IMR-90 (cell line): ENCODE results near the gene EEF1G. TPM values are rescaled to one million over a fixed set of nuclear protein-coding genes. Genes with fewer than 3 reads are reported as not detected.

Experiments used
- ATAC-seq: fragments of 200-7000 bp; cut with Tn5 transposase; 2 replicates; pipeline ENCODE4 v1.9.1; 2020; ENCODE audit warnings: low read depth, mild to moderate bottlenecking, moderate library complexity
- BruUV-seq: library from RNA; stranded (reverse); fragments of 400-500 nt; replicated peaks from 2 replicates; lab custom pipeline; 2021; lab: Mats Ljungman, UMichigan
- CTCF ChIA-PET: fragments of 300-600 bp; formaldehyde crosslinking; extraction: SDS; loops from one replicate; lab custom pipeline; 2021; ENCODE audit warnings: antibody characterized with exemption; lab: Yijun Ruan, JAX
- POLR2A ChIA-PET: fragments of 300-600 bp; sonication (Branson Sonifier 250); formaldehyde crosslinking; loops from one replicate; lab custom pipeline; 2022; ENCODE audit warnings: antibody characterized with exemption; ENCODE audit not compliant: unreplicated experiment; lab: Charles Lee
- DNase-seq: peaks from one replicate; pipeline ENCODE4 v3.0.0; 2013
- H2AFZ ChIP-seq: replicated peaks from 2 replicates; pipeline ENCODE3; 2013; ENCODE audit warnings: low read length, mild to moderate bottlenecking; ENCODE audit not compliant: poor library complexity
- H2AK5ac ChIP-seq: 2 replicates; pipeline ENCODE4 v1.6.1; 2013; ENCODE audit warnings: low read depth, low read length, inconsistent platforms
- H2AK9ac ChIP-seq: replicated peaks from 2 replicates; pipeline ENCODE3; 2013; ENCODE audit warnings: mild to moderate bottlenecking, low read depth, low read length, moderate library complexity; ENCODE audit not compliant: poor library complexity
- H2BK120ac ChIP-seq: 2 replicates; pipeline ENCODE4 v1.6.1; 2013; ENCODE audit warnings: low read depth, low read length, inconsistent platforms
- H2BK15ac ChIP-seq: 3 replicates; pipeline ENCODE4 v1.6.1; 2013; ENCODE audit warnings: low read depth, low read length, inconsistent platforms
- H2BK20ac ChIP-seq: 2 replicates; pipeline ENCODE4 v1.6.1; 2013; ENCODE audit warnings: low read depth, mild to moderate bottlenecking, inconsistent platforms, low read length, moderate library complexity
- H2BK5ac ChIP-seq: 2 replicates; pipeline ENCODE4 v1.6.1; 2013; ENCODE audit warnings: mild to moderate bottlenecking, low read depth, low read length, inconsistent platforms; ENCODE audit not compliant: poor library complexity, severe bottlenecking
- H3K14ac ChIP-seq: replicated peaks from 2 replicates; pipeline ENCODE4 v1.6.1; 2013; ENCODE audit warnings: low read depth, low read length, inconsistent platforms
- H3K18ac ChIP-seq: 2 replicates; pipeline ENCODE4 v1.6.1; 2013; ENCODE audit warnings: low read depth, low read length, control low read depth
- H3K23ac ChIP-seq: 2 replicates; pipeline ENCODE4 v1.6.1; 2013; ENCODE audit warnings: low read depth, low read length, inconsistent platforms
- H3K27ac ChIP-seq: 2 replicates; pipeline ENCODE4 v1.5.1; 2013; ENCODE audit warnings: mild to moderate bottlenecking, control low read depth, low read length; ENCODE audit not compliant: insufficient read depth
- H3K27me3 ChIP-seq: 2 replicates; pipeline ENCODE4 v1.6.1; 2013; ENCODE audit warnings: low read length; ENCODE audit not compliant: control insufficient read depth, insufficient read depth
- H3K36me3 ChIP-seq: 2 replicates; pipeline ENCODE4 v1.6.1; 2013; ENCODE audit warnings: low read length, mixed read lengths; ENCODE audit not compliant: control insufficient read depth, insufficient read depth
- H3K4ac ChIP-seq: 2 replicates; pipeline ENCODE4 v1.6.1; 2013; ENCODE audit warnings: low read depth, low read length, inconsistent platforms
- H3K4me1 ChIP-seq: 2 replicates; pipeline ENCODE4 v1.6.1; 2013; ENCODE audit warnings: low read length, mixed read lengths; ENCODE audit not compliant: control insufficient read depth, insufficient read depth
- H3K4me2 ChIP-seq: 2 replicates; pipeline ENCODE4 v1.6.1; 2013; ENCODE audit warnings: low read depth, mild to moderate bottlenecking, control low read depth, low read length, moderate library complexity
- H3K4me3 ChIP-seq: 2 replicates; pipeline ENCODE4 v1.5.1; 2013; ENCODE audit warnings: low read depth, mild to moderate bottlenecking, control low read depth, low read length, moderate library complexity; ENCODE audit not compliant: insufficient read depth
- H3K56ac ChIP-seq: 2 replicates; pipeline ENCODE4 v1.6.1; 2013; ENCODE audit warnings: low read length, inconsistent platforms; ENCODE audit not compliant: insufficient read depth; ENCODE audit errors: extremely low read depth
- H3K79me1 ChIP-seq, 2 experiments: 2 replicates each; pipeline ENCODE4 v1.6.1; 2013; ENCODE audit warnings: low read length in 2 of 2, inconsistent platforms in 1 of 2, low read depth in 1 of 2
- H3K9ac ChIP-seq: 2 replicates; pipeline ENCODE4 v1.6.1; 2013; ENCODE audit warnings: low read depth, low read length, control low read depth
- H3K9me1 ChIP-seq: 2 replicates; pipeline ENCODE4 v1.6.1; 2013; ENCODE audit warnings: low read length, inconsistent platforms; ENCODE audit not compliant: insufficient read depth
- H3K9me3 ChIP-seq: 2 replicates; pipeline ENCODE4 v1.6.1; 2013; ENCODE audit warnings: low read length; ENCODE audit not compliant: control insufficient read depth, insufficient read depth
- H4K20me1 ChIP-seq: 2 replicates; pipeline ENCODE4 v1.6.1; 2013; ENCODE audit warnings: low read length, inconsistent platforms; ENCODE audit not compliant: insufficient read depth
- H4K5ac ChIP-seq: 2 replicates; pipeline ENCODE4 v1.6.1; 2013; ENCODE audit warnings: mild to moderate bottlenecking, low read depth, low read length, control low read depth
- H4K8ac ChIP-seq, 2 experiments: 2 replicates each; pipeline ENCODE4 v1.6.1; 2013; ENCODE audit warnings: low read depth in 2 of 2, low read length in 2 of 2, control low read depth in 1 of 2, inconsistent platforms in 1 of 2
- H4K91ac ChIP-seq: 2 replicates; pipeline ENCODE4 v1.6.1; 2013; ENCODE audit warnings: low read depth, low read length, inconsistent platforms; ENCODE audit not compliant: insufficient read depth
- CEBPB ChIP-seq: IDR thresholded peaks from 2 replicates; pipeline ENCODE4 v1.6.1; 2012; ENCODE audit warnings: low read depth, low read length, improper control_type of control experiment
- RCOR1 ChIP-seq: IDR thresholded peaks from 2 replicates; pipeline ENCODE4 v1.6.1; 2012; ENCODE audit warnings: mild to moderate bottlenecking, low read length, improper control_type of control experiment; ENCODE audit not compliant: insufficient replicate concordance
- WGBS, 2 experiments: methylation state at CpG; one replicate each; pipeline versions ENCODE4 v1.1.5 to v1.1.7; 2013; ENCODE audit warnings: missing lambda C conversion rate in 2 of 2; ENCODE audit not compliant: insufficient read length in 1 of 2; ENCODE audit errors: extremely low coverage in 2 of 2; 5-methylcytosine and 5-hydroxymethylcytosine counted together
- dilution Hi-C: fragments of 300-500 bp; cut with HindIII; formaldehyde crosslinking; loops from one replicate; pipeline ENCODE4 v1.14.3; 2018; ENCODE audit warnings: low sequenced_read_pairs; ENCODE audit not compliant: unreplicated experiment
- in situ Hi-C: fragments of 300-500 bp; cut with MboI; formaldehyde crosslinking; loops from 3 replicates; pipeline ENCODE4 v1.14.3; 2019; ENCODE audit warnings: low sequenced_read_pairs, inconsistent platforms, mixed read lengths
- intact Hi-C: fragments of 100-400 bp; cut with micrococcal nuclease; formaldehyde crosslinking; loops from 2 replicates; pipeline ENCODE4 v1.10.0; 2022
- polyA plus RNA-seq, 3 experiments: library from polyadenylated mRNA; depleted of rRNA; stranded (reverse); fragments of >200 nt; gene quantifications; 2 replicates each; pipeline ENCODE4 v1.2.3, GENCODE V29; 2012; ENCODE audit warnings: low replicate concordance in 1 of 3
- total RNA-seq: library from RNA; depleted of rRNA; stranded (reverse); fragments of >200 nt; gene quantifications from 2 replicates; pipeline ENCODE4 v1.2.3, GENCODE V29; 2012

The EEF1G gene
- total and polyA plus RNA-seq, 2 of the 4 experiments (the other 2 are of a cell fraction) = 1,684 to 1,857 TPM

GRCh38 chr11:62534779-62535545, 38.7 kb downstream of the EEF1G start:
- WGBS, 2 experiments = 83% methylated on average over 7 of the region's 19 CpGs; no CpG with 5 or more reads in 1 of the 2 experiments
- no peak overlapping the region for H2BK15ac ChIP-seq
- no peak overlapping the region for H3K18ac ChIP-seq
- in situ Hi-C loops (no loop called here), intact Hi-C loops (no loop called here), dilution Hi-C loops (no loop called here)
- H2BK120ac ChIP-seq = no peak overlapping the region
- H2BK20ac ChIP-seq = no peak overlapping the region
- no peak overlapping the region for H2AK9ac ChIP-seq
- H3K79me1 ChIP-seq = peaks cover 36 to 76% of the 10 kb centered on the region in 2 experiments
- no peak overlapping the region for H3K4me2 ChIP-seq
- H3K4ac ChIP-seq = no peak overlapping the region
- H3K36me3 ChIP-seq = peaks cover 70% of the 10 kb centered on the region
- ChIA-PET POLR2A (interaction anchor here (0.6 kb wide), 2 partner anchors 23 to 41 kb away, joined by 3 to 6 read pairs; no protein-coding TSS in a partner anchor), CTCF (interaction anchor here (0.7 kb wide), 1 partner anchor 114 kb away, joined by 3 read pairs; no protein-coding TSS in a partner anchor)
- no peak overlapping the region for H2BK5ac ChIP-seq
- no peak for TF ChIP-seq RCOR1
- TF ChIP-seq CEBPB = no peak
- H3K14ac ChIP-seq = no peak overlapping the region
- no peaks in the 10 kb centered on the region for H3K27me3 ChIP-seq
- no peak overlapping the region for H3K56ac ChIP-seq
- H2AFZ ChIP-seq = no peak overlapping the region
- H3K4me1 ChIP-seq = peaks cover 27% of the 10 kb centered on the region
- no peak overlapping the region for H4K5ac ChIP-seq
- H3K9me3 ChIP-seq = no peaks in the 10 kb centered on the region
- H3K9ac ChIP-seq = no peak overlapping the region
- no TSS peak for BruUV-seq
- H3K23ac ChIP-seq = no peak overlapping the region
- peaks cover 100% of the 10 kb centered on the region for H4K20me1 ChIP-seq
- peaks cover 35% of the 10 kb centered on the region for H3K9me1 ChIP-seq
- H4K8ac ChIP-seq = no peak overlapping the region
- DNase-seq (no peak), ATAC-seq (no peak)
- no peak overlapping the region for H4K91ac ChIP-seq
- H3K4me3 ChIP-seq = no peak overlapping the region
- H2AK5ac ChIP-seq = no peak overlapping the region
- H3K27ac ChIP-seq = no peak overlapping the region
